HL-60 (cell line): ENCODE data around the gene SLC35G6.

Experiments used
- GABPA ChIP-seq: IDR thresholded peaks from 2 replicates; pipeline ENCODE4 v1.6.1; 2012; ENCODE audit warnings: low read depth
- POLR2AphosphoS5 ChIP-seq: IDR thresholded peaks from 2 replicates; pipeline ENCODE4 v1.6.1; 2012; ENCODE audit warnings: low read depth
- SPI1 ChIP-seq: IDR thresholded peaks from 2 replicates; pipeline ENCODE4 v1.6.1; 2012; ENCODE audit warnings: low read depth, mild to moderate bottlenecking, borderline replicate concordance
- TF ChIP-seq, protein P1 (sequence below): IDR thresholded peaks from one replicate; pipeline ENCODE4 v1.5.1; 2011; ENCODE audit warnings: low read length, control low read depth, inconsistent platforms; ENCODE audit not compliant: insufficient read depth

- TF ChIP-seq, protein P1, sequence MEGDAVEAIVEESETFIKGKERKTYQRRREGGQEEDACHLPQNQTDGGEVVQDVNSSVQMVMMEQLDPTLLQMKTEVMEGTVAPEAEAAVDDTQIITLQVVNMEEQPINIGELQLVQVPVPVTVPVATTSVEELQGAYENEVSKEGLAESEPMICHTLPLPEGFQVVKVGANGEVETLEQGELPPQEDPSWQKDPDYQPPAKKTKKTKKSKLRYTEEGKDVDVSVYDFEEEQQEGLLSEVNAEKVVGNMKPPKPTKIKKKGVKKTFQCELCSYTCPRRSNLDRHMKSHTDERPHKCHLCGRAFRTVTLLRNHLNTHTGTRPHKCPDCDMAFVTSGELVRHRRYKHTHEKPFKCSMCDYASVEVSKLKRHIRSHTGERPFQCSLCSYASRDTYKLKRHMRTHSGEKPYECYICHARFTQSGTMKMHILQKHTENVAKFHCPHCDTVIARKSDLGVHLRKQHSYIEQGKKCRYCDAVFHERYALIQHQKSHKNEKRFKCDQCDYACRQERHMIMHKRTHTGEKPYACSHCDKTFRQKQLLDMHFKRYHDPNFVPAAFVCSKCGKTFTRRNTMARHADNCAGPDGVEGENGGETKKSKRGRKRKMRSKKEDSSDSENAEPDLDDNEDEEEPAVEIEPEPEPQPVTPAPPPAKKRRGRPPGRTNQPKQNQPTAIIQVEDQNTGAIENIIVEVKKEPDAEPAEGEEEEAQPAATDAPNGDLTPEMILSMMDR = no peak
- TF ChIP-seq GABPA (no peak), POLR2AphosphoS5 (no peak), SPI1 (no peak)
These were observed 20.5 kb downstream of the SLC35G6 start for GRCh38 chr17:7501729-7502128.
